ENCODE measurements around the gene PCDH11Y.
"Not testable (repeated sequence)": the region's sequence is repeated elsewhere in the genome, so short reads cannot be mapped to it uniquely, and the experiment has no call there.

Gene PCDH11Y

GRCh38 chrY:5000057-5000456 lies at the start of gene PCDH11Y:
Gene PCDH11Y (plus strand): TSS chrY:5000296. CDS start chrY:5057100, 56,804 bp downstream.
- DNase-seq (ENCODE audit: low read depth); H3K4me3 ChIP-seq (replicated peaks; ENCODE audit: low read depth, low read length): not testable (repeated sequence)

- H3K4me3 ChIP-seq (replicated peaks; ENCODE audit: low read depth, low read length); DNase-seq (ENCODE audit: low read depth): not testable (repeated sequence)
These were observed 32.2 kb upstream of the PCDH11Y start for GRCh38 chrY:4967894-4968293.

GRCh38 chrY:4991743-4992400 lies 8.2 kb upstream of the PCDH11Y start:
- H3K4me3 ChIP-seq (replicated peaks; ENCODE audit: low read depth, low read length); DNase-seq (ENCODE audit: low read depth): not testable (repeated sequence)

GRCh38 chrY:4994892-4995291 lies 5.2 kb upstream of the PCDH11Y start:
- not testable (repeated sequence) for DNase-seq (ENCODE audit: low read depth)

GRCh38 chrY:5002476-5003184 lies 2.5 kb downstream of the PCDH11Y start:
- DNase-seq (ENCODE audit: low read depth); H3K4me3 ChIP-seq (replicated peaks; ENCODE audit: low read depth, low read length): not testable (repeated sequence)

More at GRCh38 chrY:4994892-4995291, 5.2 kb upstream of the PCDH11Y start:
- H3K4me3 ChIP-seq (replicated peaks; ENCODE audit: low read depth, low read length), result not testable (repeated sequence)

- not testable (repeated sequence) for H3K4me3 ChIP-seq (replicated peaks; ENCODE audit: low read depth, low read length); DNase-seq (ENCODE audit: low read depth)
These were observed 39.0 kb downstream of the PCDH11Y start for GRCh38 chrY:5038972-5039523.

GRCh38 chrY:5083017-5083416 lies 82.9 kb downstream of the PCDH11Y start:
- not testable (repeated sequence) for H3K4me3 ChIP-seq (replicated peaks; ENCODE audit: low read depth, low read length); DNase-seq (ENCODE audit: low read depth)

- not testable (repeated sequence) for DNase-seq (ENCODE audit: low read depth); H3K4me3 ChIP-seq (replicated peaks; ENCODE audit: low read depth, low read length)
These were observed 182.9 kb downstream of the PCDH11Y start for GRCh38 chrY:5182998-5183397.

GRCh38 chrY:5215116-5215515 lies 215.0 kb downstream of the PCDH11Y start:
- not testable (repeated sequence) for H3K4me3 ChIP-seq (replicated peaks; ENCODE audit: low read depth, low read length); DNase-seq (ENCODE audit: low read depth)

GRCh38 chrY:5324931-5325330 lies 324.8 kb downstream of the PCDH11Y start:
- not testable (repeated sequence) for DNase-seq (ENCODE audit: low read depth); H3K4me3 ChIP-seq (replicated peaks; ENCODE audit: low read depth, low read length)

GRCh38 chrY:5342220-5342619 lies 342.1 kb downstream of the PCDH11Y start:
- not testable (repeated sequence) for DNase-seq (ENCODE audit: low read depth); H3K4me3 ChIP-seq (replicated peaks; ENCODE audit: low read depth, low read length)

GRCh38 chrY:5543705-5544104 lies 543.6 kb downstream of the PCDH11Y start:
- H3K4me3 ChIP-seq (replicated peaks; ENCODE audit: low read depth, low read length); DNase-seq (ENCODE audit: low read depth): not testable (repeated sequence)

- not testable (repeated sequence) for H3K4me3 ChIP-seq (replicated peaks; ENCODE audit: low read depth, low read length); DNase-seq (ENCODE audit: low read depth)
These were observed 638.5 kb downstream of the PCDH11Y start for GRCh38 chrY:5638589-5638988.

- H3K4me3 ChIP-seq (replicated peaks; ENCODE audit: low read depth, low read length); DNase-seq (ENCODE audit: low read depth): not testable (repeated sequence)
These were observed 679.2 kb downstream of the PCDH11Y start for GRCh38 chrY:5679265-5679664.

GRCh38 chrY:5708727-5709126 lies 708.6 kb downstream of the PCDH11Y start:
- DNase-seq (ENCODE audit: low read depth), result not testable (repeated sequence)

GRCh38 chrY:5709788-5710381 lies 709.8 kb downstream of the PCDH11Y start:
- not testable (repeated sequence) for DNase-seq (ENCODE audit: low read depth); H3K4me3 ChIP-seq (replicated peaks; ENCODE audit: low read depth, low read length)

More at GRCh38 chrY:5708727-5709126, 708.6 kb downstream of the PCDH11Y start:
- not testable (repeated sequence) for H3K4me3 ChIP-seq (replicated peaks; ENCODE audit: low read depth, low read length)

GRCh38 chrY:5761403-5761802 lies 761.3 kb downstream of the PCDH11Y start:
- not testable (repeated sequence) for H3K4me3 ChIP-seq (replicated peaks; ENCODE audit: low read depth, low read length); DNase-seq (ENCODE audit: low read depth)

GRCh38 chrY:5776485-5776884 lies 776.4 kb downstream of the PCDH11Y start:
- DNase-seq (ENCODE audit: low read depth); H3K4me3 ChIP-seq (replicated peaks; ENCODE audit: low read depth, low read length): not testable (repeated sequence)
